NCI-H1092 treated with DMSO at 0.1 percent for 48 hours (cell line): ENCODE data around the gene RADIL.

ENCODE experiments used
- DNase-seq: peaks from one replicate; lab custom pipeline; 2025; lab: John Stamatoyannopoulos, UW

The RADIL gene

DNA sequence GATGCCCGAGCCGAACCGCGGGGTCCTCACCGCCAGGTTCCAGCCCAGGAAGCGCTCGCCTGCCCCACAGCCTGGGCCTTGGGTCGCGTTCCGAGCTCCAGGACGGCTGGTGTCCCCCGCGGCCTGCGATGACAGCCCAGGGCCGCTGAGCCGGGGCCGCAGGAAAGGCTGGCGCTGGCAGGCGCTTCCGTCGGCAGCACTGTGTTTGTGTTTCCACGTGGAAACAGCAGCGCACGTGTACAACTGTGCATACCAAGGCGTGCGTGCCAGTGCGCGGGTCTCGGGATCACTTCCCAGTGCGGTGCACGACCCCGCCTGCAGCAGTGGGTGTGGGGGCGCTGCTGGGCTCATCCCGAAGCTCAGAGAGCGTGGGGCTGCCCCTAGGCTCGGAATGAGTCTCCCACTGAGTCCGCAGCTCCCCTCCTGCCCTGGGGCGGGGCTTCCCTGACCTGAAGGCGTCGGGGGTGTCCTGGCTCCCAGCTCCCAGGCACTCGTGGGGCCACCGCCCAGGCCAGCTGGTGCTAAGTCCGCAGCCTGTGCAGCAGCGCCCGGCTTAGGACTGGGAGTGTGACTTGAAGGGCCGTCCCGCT lies 90.9 kb downstream of the RADIL start:
- DNase-seq: no peak

DNA sequence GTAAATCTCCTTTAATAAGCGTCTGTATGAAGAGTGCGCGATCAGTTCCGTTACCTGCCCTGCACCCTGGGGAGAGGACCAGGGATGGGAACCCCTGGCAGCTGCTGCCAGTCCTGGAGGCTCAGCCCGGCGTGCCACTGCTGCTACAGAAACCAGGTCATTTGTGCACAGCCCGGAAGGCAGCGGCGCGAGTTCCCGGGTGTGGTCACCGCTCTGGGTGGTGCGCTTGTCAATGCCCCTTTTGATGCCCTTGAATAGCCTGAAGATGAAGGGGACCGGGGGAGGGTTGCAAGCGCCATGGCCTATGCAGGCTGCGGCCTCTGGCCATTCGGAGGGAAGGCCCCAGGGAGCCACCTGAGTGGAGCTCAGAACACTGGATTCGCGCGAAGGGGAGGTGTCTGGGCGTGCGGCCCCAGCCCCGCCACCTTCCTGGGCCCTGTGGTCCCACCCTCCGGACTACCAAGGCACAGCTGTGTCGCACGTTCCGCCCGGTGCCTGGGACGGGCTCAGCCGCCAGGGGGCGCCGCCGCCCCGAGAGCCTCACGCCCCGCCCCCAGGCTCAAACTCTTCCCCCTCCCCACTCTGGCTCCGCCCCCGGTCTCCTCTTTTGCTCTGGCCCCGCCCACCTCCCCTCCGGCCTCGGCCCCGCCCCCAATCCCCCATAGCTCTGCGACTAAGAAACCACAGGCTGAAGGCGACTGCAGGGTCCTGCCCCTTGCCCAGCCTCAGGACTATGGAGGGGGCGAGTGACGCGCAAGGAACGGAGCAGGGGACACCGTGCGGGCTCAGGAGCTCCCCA lies 91.6 kb downstream of the RADIL start:
- no peak for DNase-seq

DNA sequence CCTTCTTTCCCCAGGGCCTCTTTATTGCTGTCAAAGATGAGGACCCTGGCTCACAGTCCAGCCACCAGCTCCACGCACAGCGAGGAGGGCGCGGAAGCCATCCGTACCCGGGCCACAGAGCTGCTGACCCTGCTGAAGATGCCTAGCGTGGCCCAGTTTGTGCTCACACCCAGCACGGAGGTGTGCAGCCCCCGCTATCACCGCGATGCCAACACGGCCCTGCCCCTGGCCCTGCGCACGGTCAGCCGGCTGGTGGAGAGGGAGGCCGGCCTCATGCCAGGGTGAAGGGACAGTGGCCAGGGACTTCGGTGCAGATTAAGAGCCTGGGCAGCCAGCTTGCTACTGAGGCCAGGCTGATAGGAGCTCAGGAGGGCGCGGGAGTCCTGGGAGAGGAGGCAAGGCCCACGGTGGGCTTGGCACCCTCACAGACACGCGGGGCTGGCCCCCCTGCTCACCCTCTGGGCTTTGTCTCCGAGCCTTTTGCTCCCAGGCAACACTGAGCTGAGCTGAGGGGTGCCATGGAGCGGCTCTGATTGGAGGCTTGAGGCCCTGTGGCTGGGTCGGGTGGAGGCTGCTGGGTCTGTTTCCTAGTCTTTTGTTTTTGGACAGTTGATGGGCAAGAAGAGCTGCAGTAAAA lies 92.3 kb downstream of the RADIL start:
- DNase-seq: no peak

DNA sequence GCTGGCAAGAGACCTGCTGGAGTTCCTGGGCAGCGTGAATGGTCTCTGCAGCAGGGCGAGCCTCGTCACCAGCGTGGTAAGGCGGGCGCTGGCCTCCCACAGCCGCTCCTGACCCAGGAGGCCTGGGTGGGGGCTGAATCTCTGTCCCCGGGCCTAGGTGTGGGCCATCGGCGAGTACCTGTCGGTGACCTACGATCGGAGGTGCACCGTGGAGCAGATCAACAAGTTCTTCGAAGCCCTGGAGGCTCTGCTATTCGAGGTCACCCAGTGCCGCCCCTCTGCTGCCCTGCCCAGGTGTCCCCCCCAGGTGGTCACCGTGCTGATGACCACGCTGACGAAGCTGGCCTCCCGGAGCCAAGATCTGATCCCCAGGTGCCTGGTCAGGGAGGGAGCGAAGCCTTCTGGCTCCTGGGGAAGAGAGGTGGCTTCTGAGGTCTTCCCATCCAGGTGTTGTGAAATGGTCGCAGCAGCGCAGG lies 93.0 kb downstream of the RADIL start:
- no peak for DNase-seq

DNA sequence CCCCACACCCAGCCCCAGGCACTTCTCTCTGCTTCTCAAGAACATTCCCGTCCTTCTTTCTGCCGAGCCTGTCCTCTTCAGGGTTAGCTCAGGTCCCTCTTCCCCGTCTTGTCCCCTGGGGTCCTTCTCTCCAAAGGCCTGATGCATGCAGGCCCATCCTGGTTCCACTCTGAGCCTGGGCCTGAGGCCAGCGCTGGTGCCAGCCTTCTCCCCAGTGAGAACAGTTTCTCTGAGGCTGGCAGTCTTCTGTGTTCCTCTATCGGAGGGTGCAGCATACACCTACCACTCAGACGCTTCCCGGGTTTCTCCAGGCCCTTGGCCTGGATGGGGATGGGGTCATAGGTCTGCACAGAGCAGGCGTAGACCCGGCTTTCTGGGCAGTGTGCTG lies 93.4 kb downstream of the RADIL start:
- no peak for DNase-seq

DNA sequence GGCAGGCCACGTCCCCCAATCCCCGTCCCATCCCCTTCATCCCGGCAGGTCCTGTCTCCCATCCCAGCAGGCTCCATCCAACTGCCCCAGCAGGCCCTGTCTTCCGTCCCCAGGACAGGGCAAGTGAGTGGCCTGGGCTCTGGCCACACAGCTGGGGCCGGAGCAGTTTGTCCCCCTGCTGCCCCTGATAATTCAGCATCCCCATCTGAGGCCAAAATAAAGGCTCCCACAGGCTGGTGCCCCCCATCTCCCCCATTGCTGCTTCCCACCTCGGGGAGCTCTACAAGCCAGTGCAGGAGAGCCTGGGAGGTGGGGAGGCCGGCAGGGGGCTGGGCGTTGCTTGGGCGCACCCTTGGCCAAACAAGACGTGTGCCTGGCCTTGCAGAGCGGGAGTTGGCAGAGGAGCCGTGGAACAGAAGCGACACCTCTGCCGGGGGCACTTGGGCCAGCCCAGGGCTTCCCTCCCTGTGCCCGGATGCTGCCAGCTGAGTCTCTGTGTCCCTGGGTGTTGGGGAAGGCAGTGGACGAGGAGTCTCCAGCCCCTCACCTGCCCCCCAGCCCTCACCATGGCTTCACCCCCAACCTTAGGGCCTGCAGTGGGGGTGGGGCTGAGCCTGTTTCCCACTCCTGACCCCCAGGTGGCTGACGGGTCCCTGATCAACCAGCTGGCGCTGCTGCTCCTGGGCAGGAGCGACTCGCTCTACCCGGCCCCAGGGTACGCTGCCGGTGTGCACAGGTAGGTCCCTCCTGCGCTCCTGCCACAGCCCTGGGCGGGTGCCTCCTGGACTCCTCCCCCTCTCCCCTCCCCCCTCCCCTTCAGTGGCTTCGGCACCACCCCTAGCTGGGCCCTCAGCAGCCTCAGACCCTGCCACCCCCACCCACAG lies 94.1 kb downstream of the RADIL start:
- no peak for DNase-seq

DNA sequence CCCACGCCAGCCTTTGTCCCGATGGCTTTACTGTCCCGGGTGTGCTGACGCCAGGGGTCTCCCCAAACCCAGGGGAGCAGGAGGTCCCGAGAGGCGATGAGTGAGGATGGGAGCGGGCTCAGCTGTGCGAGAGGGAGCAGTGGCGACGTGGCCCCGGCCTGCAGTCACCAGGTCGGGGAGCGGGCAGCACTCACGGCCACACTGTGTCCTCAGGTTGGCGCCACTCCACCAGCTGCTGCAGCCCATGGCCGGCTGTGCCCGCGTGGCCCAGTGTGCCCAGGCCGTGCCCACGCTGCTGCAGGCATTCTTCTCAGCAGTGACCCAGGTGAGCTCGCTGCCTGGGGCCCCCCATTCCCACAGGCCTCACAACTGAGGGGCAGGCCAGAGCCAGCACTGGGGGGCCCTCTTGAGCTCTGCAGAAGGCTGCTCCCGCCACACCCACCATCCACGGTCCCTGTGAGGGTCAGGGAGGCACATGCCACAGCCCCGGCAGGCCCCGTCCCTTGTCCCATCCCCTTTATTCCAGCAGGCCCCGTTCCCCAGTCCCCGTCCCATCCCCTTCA lies 94.8 kb downstream of the RADIL start:
- DNase-seq: no peak

DNA sequence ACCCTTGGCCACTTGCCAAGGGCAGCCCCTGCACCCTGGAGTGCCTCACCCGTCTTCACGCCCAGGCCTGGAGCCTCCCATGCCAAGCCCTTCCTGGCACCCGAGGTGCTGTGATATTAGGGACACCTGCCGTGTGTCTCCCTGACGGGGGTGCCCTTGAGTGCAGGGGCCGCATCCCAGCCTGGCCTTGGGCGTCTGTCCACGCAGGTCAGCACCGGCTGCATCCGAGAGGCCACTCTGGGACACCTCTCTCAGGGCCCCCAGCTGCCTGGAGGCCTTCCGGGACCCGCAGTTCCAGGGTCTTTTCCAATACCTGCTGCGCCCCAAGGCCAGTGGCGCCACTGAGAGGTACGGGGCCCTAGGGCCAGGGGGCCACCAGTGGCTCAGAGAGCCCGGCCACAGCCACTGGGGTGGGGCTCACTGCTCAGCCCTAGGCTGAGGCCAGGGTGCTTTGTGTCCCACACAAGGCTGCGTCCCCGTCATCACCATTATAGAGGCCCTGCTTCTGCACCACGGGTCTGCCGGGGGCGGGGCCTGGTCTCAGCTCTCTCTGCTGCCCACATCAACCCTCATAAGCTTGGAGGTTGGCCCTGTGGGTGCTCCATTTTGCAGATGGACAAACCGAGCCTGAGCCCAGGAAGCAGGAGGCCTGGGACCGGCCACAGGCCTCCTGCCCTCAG lies 95.4 kb downstream of the RADIL start:
- DNase-seq: no peak

DNA sequence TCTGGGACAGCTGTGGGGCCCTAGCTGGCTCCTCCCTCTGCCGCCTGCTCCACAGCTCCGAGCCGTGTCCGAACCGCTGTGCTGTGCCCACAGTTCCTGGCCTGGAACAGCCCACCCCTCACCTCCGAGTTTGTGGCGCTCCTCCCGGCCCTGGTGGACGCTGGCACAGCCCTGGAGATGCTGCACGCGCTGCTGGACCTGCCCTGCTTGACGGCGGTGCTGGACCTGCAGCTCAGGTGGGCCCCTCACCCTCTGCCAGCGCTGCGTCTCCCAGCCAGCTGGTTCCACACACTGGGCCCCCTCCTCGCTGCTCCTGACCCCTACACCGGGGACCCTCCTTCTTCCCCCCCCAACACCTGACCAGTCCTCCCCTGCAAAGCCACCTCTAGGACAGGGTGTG lies 96.0 kb downstream of the RADIL start:
- DNase-seq: no peak

DNA sequence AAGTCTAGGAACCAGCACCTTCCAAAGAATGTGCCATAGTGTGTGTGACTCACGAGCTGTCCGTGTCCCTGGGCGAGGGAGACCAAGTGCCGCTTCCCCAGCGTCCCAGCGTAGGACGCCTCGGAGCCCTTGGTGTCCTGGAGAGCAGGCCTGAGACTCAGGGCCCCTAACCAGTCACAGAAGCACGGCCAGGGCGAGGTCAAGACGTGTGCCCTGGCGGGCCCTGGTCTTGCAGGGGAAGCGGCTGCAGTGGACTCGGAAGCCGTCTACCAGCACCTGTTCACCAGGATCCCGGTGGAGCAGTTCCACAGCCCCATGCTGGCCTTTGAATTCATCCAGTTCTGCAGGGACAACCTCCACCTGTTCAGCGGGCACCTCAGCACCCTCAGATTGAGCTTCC lies 97.5 kb downstream of the RADIL start:
- no peak for DNase-seq

DNA sequence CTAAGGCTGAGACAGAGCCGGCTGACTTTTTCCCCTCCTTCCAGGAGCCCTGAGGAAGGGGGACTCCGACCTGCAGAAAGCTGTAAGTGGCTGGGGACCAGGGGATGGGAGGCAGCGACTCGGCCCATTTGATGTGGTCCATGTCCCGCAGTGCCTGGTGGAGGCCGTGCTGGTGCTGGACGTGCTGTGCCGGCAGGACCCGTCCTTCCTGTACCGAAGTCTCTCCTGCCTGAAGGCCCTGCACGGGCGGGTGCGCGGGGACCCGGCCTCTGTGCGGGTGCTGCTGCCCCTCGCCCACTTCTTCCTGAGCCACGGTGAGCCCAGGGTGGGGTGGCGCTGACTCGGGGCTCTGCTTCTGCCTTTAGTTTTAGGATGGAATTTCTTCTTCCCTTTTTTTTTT lies 98.1 kb downstream of the RADIL start:
- no peak for DNase-seq

DNA sequence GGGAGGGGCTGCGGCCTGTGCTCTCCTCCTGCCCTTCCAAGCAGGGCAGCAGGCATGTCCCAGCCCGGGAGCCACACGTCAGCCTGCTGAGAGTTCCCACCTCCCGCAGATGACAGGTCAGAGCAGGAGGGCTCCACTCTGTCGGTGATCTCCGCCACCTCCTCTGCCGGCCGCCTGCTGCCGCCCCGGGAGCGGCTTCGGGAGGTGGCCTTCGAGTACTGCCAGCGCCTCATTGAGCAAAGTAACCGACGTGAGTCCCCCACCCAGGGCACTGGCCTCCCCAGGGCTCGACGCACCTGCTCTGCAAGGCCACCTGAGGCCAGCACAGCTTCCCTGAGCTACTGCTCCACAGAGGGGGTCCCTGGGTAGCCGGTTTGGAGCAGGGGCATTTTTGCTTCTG lies 98.7 kb downstream of the RADIL start:
- no peak for DNase-seq

DNA sequence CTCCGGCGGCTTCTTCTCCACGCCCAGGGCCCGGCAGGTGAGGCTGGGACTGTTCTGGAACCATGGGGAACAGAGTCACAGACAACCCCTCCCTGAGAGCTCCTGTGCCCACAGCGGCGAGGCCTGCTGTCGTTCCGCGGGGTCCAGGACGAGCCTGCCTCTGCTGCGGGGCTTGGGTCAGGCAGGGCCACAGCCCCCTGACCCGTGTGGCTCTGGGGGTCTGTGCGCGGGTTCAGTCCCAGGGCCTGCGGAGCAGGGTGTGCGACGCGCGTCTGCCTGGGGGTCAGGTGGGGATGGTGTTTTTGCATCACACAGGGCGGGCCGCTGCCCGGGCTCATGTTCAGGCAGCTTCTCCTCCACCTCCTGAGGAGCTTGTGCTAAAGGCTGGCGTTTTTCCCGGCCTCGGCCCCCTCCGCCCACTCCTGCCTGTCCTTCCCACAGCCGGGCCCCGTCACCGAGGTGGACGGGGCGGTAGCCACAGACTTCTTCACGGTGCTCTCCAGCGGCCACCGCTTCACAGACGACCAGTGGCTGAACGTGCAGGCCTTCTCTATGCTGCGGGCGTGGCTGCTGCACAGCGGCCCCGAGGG lies 99.7 kb downstream of the RADIL start:
- no peak for DNase-seq

DNA sequence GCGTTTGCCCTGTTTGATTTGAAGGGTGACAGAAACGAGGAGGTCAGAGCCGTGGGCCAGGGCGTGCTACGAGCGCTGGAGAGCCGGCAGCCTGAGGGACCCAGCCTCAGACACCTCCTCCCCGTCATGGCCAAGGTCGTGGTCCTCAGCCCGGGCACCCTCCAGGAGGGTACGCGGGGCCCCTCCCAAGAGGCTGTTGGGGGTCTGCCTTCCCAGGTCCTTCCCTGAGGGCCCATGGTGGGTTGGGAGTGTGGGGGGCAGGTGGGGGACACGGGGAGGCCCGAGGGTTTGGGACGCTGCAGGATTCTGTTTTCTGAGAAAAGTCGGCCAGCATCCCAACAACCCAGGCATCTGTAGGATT lies 100.2 kb downstream of the RADIL start:
- DNase-seq: no peak

DNA sequence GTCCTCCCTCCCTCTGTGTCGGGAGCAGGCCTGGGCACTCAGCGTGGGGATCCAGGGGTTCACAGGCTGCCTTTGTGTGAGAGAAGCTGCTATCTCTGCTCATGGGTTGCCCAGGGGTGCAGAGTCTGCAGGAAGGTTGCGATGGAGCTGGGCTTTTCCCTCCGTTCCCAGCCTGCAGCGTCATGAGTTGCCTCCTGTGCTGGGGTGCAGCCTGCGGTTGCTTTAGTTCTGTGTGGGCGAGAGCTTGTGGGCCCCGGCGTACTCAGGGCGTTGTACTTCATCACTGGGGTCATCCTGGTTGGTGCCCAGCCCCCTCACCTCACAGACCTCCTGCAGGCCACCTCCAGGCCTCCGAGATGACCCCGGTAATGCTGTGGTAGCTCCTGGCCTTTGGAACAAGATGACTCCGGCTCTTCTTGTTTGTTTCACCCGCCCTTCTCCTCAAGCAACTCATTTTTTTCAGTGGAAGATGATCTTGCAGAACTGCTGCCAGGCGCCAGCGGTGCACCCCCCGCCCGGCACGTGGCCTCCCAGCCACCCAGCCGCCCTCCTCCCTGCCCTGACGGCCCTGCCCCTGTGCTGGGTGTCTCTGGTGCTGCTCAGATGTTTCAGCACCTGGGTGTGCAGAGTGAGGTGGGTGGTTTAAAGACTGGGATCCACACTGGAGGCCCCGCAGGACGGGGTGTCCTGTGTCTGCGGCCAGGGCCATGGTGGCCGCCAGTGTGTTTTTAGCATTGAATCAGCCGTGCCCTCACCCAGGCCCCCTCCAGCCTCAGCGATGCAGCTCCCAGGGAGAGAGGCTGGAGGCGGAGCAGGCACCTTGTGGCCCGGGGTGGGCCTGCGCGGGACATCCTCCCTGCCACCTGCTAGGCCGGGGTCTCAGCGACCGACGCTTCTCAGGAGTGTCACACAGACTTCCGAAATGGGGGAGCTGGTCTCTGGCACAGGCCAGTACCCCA lies 100.9 kb downstream of the RADIL start:
- DNase-seq: no peak

DNA sequence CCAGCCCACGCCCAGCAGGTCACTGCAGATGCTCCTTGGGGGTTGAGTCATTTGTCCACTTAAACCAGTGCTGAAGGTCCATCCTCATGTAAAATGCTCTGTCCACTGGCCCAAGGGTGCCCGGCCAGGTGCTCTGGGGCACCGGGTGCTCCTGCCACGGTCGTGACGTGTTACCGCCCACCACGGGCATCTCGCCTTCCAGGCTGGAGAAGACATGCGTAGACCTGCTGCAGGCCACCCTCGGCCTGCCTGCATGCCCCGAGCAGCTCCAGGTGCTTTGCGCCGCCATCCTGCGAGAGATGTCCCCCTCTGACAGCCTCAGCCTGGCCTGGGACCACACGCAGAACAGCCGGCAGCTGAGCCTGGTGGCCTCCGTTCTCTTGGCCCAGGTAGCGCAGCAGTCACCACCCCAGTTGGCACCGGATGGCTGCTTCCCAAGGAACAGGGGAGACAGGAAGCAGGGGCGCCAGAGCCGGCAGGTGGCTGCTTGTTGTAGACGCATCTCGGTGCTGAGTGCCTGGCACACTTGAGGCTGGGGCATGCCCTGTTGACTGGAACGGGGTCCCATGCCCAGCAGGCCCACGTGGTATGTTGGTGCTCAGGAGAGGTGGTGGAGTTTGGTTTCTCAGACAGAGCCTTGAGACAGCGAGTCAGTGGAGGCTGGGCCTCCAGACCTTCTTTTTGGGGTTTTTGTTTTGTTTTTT lies 102.0 kb downstream of the RADIL start:
- DNase-seq: no peak

DNA sequence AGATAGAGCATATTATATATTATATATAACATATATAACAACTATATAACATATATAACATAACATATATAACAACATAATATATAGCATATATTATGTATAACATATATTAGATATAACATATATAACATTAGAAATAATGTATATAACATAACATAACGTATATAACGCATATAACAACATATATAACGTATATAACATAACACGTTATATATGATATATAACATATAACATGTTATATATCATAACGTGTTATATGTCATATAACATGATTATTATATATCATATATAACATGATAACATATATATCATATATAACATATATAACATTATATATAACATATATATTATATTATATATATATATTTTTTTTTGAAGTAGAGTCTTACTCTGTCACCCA lies 104.4 kb downstream of the RADIL start:
- DNase-seq: no peak

DNA sequence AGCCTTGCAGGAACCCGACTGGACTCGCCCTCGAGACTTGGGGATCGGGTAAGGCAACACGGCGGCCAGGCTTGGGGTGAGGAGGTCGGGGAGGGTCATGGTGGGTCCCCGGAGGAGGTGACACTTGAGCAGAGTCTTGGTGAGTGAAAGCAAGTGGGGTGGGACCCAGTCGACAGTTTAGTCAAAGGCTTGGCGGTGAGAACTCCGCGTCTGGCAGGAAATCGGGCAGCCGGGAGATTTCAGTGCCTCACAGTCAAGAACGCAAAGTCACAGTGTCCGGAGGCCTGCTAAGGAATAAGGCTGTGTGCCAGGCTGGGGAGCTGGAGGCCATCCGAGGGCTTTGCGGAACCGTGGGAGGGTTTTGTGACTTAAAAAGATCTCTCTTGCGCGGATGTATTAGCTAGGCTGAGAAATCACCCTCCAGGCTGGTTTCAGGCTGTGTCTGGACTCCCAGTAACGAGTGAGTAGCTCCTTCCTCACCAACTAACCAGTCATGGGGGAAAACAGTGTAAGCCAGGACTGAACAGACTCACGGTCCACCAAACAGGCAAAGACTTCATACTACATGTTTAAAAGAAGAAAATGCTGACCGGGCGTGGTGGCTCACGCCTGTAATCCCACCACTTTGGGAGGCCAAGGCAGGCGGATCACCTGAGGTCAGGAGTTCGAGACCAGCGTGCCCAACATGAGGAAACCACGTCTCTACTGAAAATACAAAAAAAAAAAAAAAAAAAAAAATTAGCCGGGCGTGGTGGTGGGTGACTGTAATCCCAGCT lies 107.5 kb downstream of the RADIL start:
- DNase-seq: no peak
